Measurements from ENCODE around the gene GNG8.

Gene GNG8

GRCh38 chr19:46611776-46612175 is 24.2 kb downstream of the GNG8 start:
- TF ChIP-seq CTCF (IDR thresholded peaks at IDR 0.05; ENCODE audit: low read depth, low read length): no peak
- DNase-seq (ENCODE audit: low read depth in 2 of 2): no peak
- H3K4me3 ChIP-seq (replicated peaks in 1 of 2; ENCODE audit: low read depth in 2 of 2, low read length in 2 of 2): no peak overlapping the region

DNA sequence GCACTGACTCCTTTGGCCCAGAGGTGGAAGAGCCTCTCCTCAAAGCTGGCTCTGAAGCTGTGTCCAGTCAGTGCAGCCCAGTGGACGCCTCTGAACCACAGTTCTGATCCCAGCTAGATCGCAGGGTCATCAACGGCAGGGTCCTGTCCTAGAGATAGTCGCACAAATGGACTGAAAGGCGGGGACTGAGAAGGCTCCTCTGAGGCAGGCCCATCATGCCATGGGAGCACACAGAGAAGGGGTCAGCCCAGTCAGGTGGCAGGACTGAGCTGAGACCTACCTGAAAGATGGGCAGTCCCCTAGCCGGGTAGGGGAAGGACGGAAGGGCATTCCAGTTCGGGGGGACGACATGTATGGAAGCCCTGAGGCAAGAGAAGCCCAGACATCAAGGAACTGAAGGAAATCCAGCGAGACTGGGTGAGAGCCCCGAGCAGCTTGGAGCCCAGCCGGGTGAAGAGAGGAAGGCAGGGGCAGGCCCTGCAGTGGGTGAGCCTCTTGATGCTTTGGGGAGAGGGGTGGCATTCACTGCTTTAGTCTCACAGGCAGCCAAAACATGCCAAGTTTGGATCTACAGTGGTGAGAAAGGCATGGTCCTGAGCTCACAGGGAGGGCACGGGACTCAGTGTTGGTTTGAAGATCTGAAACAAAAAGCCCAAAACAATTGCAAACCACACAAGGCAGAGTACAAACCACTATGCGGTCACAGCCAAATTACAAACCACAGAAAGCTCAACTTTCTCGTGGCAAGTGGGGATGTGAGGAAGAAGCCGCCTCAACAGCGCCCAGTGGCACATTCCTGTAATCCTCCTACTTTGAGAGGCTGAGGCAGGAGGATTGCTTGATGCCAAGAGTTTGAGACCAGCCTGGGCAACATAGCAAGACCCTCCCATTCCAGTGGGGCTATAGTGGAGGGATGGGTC is 24.9 kb downstream of the GNG8 start:
- no peak for DNase-seq (ENCODE audit: low read depth in 2 of 2)
- H3K4me3 ChIP-seq (replicated peaks in 1 of 2; ENCODE audit: low read depth in 2 of 2, low read length in 2 of 2): no peak overlapping the region
- TF ChIP-seq CTCF (IDR thresholded peaks at IDR 0.05; ENCODE audit: low read depth, low read length): no peak

DNA sequence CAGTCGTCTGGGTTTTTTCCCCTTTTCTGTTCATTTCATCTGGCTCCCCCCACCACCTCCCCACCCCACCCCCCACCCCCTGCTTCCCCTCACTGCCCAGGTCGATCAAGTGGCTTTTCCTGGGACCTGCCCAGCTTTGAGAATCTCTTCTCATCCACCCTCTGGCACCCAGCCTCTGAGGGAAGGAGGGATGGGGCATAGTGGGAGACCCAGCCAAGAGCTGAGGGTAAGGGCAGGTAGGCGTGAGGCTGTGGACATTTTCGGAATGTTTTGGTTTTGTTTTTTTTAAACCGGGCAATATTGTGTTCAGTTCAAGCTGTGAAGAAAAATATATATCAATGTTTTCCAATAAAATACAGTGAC is 25.6 kb downstream of the GNG8 start:
- no peak overlapping the region for H3K4me3 ChIP-seq (replicated peaks in 1 of 2; ENCODE audit: low read depth in 2 of 2, low read length in 2 of 2)
- DNase-seq (ENCODE audit: low read depth in 2 of 2): no peak
- no peak for TF ChIP-seq CTCF (IDR thresholded peaks at IDR 0.05; ENCODE audit: low read depth, low read length)

GRCh38 chr19:46609511-46610412 is 26.2 kb downstream of the GNG8 start:
- H3K4me3 ChIP-seq (replicated peaks in 1 of 2; ENCODE audit: low read depth in 2 of 2, low read length in 2 of 2): no peak overlapping the region
- TF ChIP-seq CTCF (IDR thresholded peaks at IDR 0.05; ENCODE audit: low read depth, low read length): no peak
- DNase-seq (ENCODE audit: low read depth in 2 of 2): no peak

DNA sequence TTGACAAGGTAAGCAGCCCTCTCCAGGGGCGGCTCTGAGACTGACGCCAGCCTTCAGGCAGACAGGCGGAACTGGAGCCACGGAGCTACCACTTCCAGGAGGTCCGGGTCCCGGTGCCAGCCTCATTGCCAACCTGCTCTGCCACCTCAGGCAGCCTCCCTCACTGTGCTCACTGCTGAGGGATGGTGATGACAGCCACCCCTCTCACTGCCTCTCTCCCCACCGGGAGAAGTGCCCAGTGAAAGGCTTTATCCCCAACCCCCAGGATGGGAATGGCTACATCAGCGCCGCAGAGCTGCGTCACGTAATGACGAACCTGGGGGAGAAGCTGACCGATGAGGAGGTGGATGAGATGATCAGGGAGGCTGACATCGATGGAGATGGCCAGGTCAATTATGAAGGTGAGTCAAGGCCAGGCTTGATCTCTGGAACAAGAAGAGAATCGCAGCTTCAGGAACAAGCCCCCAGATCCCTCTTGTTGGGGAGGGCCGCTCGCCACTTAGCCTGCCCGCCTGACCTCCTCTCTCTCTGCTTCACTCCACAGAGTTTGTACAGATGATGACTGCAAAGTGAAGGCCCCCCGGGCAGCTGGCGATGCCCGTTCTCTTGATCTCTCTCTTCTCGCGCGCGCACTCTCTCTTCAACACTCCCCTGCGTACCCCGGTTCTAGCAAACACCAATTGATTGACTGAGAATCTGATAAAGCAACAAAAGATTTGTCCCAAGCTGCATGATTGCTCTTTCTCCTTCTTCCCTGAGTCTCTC is 27.2 kb downstream of the GNG8 start:
- H3K4me3 ChIP-seq (replicated peaks in 1 of 2; ENCODE audit: low read depth in 2 of 2, low read length in 2 of 2): no peak overlapping the region
- TF ChIP-seq CTCF (IDR thresholded peaks at IDR 0.05; ENCODE audit: low read depth, low read length): no peak
- no peak for DNase-seq (ENCODE audit: low read depth in 2 of 2)

- no peak overlapping the region for H3K4me3 ChIP-seq (replicated peaks in 1 of 2; ENCODE audit: low read depth in 2 of 2, low read length in 2 of 2)
- TF ChIP-seq CTCF (IDR thresholded peaks at IDR 0.05; ENCODE audit: low read depth, low read length): no peak
- no peak for DNase-seq (ENCODE audit: low read depth in 2 of 2)
Observed at GRCh38 chr19:46608178-46608577, 27.8 kb downstream of the GNG8 start.

Measured in cardiac fibroblast (primary cell).